ENCODE measurements around the gene NR6A1. TPM values are rescaled to one million over a fixed set of nuclear protein-coding genes. Genes with fewer than 3 reads are reported as not detected.
"Not testable (repeated sequence)": the region's sequence is repeated elsewhere in the genome, so short reads cannot be mapped to it uniquely, and the experiment has no call there.

The NR6A1 gene
- total RNA-seq, 5 donors from 2014 or later (not counting 1 experiment from before 2014, with no cell fraction given): 0.19 to 0.50 (median 0.40) TPM; not detected in 1

DNA sequence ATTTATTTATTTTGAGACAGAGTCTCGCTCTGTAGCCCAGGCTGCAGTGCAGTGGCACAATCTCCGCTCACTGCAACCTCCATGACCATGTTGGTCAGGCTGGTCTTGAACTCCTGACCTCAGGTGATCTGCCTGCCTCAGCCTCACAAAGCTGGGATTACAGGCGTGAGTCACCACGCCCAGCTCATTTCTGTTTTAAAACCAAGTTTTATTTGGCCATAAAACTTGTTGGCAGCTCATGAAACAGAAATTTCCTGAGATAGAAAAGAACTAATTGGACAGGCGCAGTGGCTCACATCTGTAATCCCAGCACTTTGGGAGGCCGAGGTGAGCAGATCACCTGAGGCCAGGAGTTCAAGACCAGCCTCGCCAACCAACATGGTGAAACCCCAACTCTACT lies 155.3 kb downstream of the NR6A1 start:
- H3K4me3 Mint-ChIP-seq; H3K4me3 ChIP-seq (ENCODE audit: control insufficient read depth in 1 of 2, extremely low read depth in 1 of 2, low read length in 1 of 2); ATAC-seq (replicated peaks in 1 of 4); POLR2A ChIA-PET; H3K27ac ChIP-seq (ENCODE audit: low read length); H3K27ac Mint-ChIP-seq; H3K27me3 ChIP-seq (replicated peaks in 1 of 2; ENCODE audit: control insufficient read depth in 2 of 2, extremely low read depth in 1 of 2, insufficient read depth in 2 of 2, low read length in 1 of 2); H3K4me1 Mint-ChIP-seq; H3K9me3 Mint-ChIP-seq; H3K4me1 ChIP-seq (ENCODE audit: control insufficient read depth in 1 of 2, extremely low read depth in 1 of 2, insufficient read depth in 2 of 2, low read length in 2 of 2); H3K9me3 ChIP-seq; H3K36me3 ChIP-seq (ENCODE audit: control insufficient read depth in 2 of 2, extremely low read depth in 1 of 2, insufficient read depth in 1 of 2, low read length in 1 of 2); DNase-seq; H3K36me3 Mint-ChIP-seq: not testable (repeated sequence)
- peaks cover 11 to 13% of the 10 kb centered on the region in 2 donors for H3K27me3 Mint-ChIP-seq
- 81% methylated on average over 7 of the region's 7 CpGs for WGBS (ENCODE audit: insufficient coverage)
- CTCF ChIA-PET: interaction anchor here (0.6 to 0.9 kb wide), 3 partner anchors 10 to 247 kb away, joined by 3 to 5 read pairs (median 4); no protein-coding TSS in a partner anchor

- Histone ChIP-seq H3K27me3 (replicated peaks in 1 of 2; ENCODE audit: control insufficient read depth in 2 of 2, extremely low read depth in 1 of 2, insufficient read depth in 2 of 2, low read length in 1 of 2) (peaks cover 0 to 8% of the 10 kb centered on the region in 2 experiments), H3K4me1 (ENCODE audit: control insufficient read depth in 1 of 2, extremely low read depth in 1 of 2, insufficient read depth in 2 of 2, low read length in 2 of 2) (peaks cover 0 to 4% of the 10 kb centered on the region in 2 experiments), H3K27ac (ENCODE audit: low read length) (no peak overlapping the region), H3K4me3 (ENCODE audit: control insufficient read depth in 1 of 2, extremely low read depth in 1 of 2, low read length in 1 of 2) (no peak overlapping the region), H3K9me3 (no peaks in the 10 kb centered on the region), H3K36me3 (ENCODE audit: control insufficient read depth in 2 of 2, extremely low read depth in 1 of 2, insufficient read depth in 1 of 2, low read length in 1 of 2) (no peaks in the 10 kb centered on the region)
- Mint-ChIP-seq H3K27ac (no peak overlapping the region), H3K4me3 (no peak overlapping the region), H3K27me3 (peaks cover 15 to 16% of the 10 kb centered on the region in 2 donors), H3K4me1 (no peaks in the 10 kb centered on the region), H3K9me3 (no peaks in the 10 kb centered on the region), H3K36me3 (no peaks in the 10 kb centered on the region)
- WGBS (ENCODE audit: insufficient coverage): no CpG with 5 or more reads among the region's 2 CpGs
- ChIA-PET POLR2A (no interaction called here), CTCF (interaction anchor here (0.6 to 0.9 kb wide), 3 partner anchors 11 to 247 kb away, joined by 3 to 5 read pairs (median 4); no protein-coding TSS in a partner anchor)
- DNase-seq (no peak), ATAC-seq (replicated peaks in 1 of 4) (no peak)
These were observed 155.9 kb downstream of the NR6A1 start for GRCh38 chr9:124615100-124615742.

GRCh38 chr9:124613849-124614248 lies 157.3 kb downstream of the NR6A1 start:
- 70% methylated on average over 2 of the region's 2 CpGs for WGBS (ENCODE audit: insufficient coverage)
- no peak for DNase-seq
- H3K4me1 ChIP-seq (ENCODE audit: control insufficient read depth in 1 of 2, extremely low read depth in 1 of 2, insufficient read depth in 2 of 2, low read length in 2 of 2): peaks cover 0 to 4% of the 10 kb centered on the region in 2 experiments
- no peak overlapping the region for H3K27ac Mint-ChIP-seq
- peaks cover 0 to 8% of the 10 kb centered on the region in 2 experiments for H3K27me3 ChIP-seq (replicated peaks in 1 of 2; ENCODE audit: control insufficient read depth in 2 of 2, extremely low read depth in 1 of 2, insufficient read depth in 2 of 2, low read length in 1 of 2)
- H3K9me3 Mint-ChIP-seq: no peaks in the 10 kb centered on the region
- ATAC-seq (replicated peaks in 1 of 4): no peak
- no peaks in the 10 kb centered on the region for H3K9me3 ChIP-seq
- ChIA-PET POLR2A (no interaction called here), CTCF (no interaction called here)
- H3K4me3 ChIP-seq (ENCODE audit: control insufficient read depth in 1 of 2, extremely low read depth in 1 of 2, low read length in 1 of 2): no peak overlapping the region
- no peak overlapping the region for H3K4me3 Mint-ChIP-seq
- no peak overlapping the region for H3K27ac ChIP-seq (ENCODE audit: low read length)
- H3K4me1 Mint-ChIP-seq: no peaks in the 10 kb centered on the region
- no peaks in the 10 kb centered on the region for H3K36me3 Mint-ChIP-seq
- no peaks in the 10 kb centered on the region for H3K36me3 ChIP-seq (ENCODE audit: control insufficient read depth in 2 of 2, extremely low read depth in 1 of 2, insufficient read depth in 1 of 2, low read length in 1 of 2)
- H3K27me3 Mint-ChIP-seq: peaks cover 17 to 20% of the 10 kb centered on the region in 2 donors

DNA sequence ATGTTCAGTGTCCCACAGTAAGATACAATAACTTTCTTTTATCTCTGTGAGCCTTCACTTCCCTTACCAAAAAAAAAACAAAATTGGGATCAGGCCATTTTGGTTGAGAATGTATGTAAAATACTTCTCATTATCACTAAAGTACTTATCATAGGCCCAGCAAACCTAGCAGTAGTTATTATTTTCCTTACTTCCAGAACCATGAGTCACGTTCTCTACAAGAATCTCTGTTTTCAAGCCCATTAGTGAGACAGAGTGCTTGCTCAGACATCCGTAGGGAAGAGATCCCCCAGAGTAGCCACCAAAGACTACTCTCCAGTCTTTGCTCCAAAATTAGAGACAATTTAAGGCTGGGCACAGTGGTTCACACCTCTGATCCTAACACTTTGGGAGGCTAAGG lies 160.0 kb downstream of the NR6A1 start:
- no peaks in the 10 kb centered on the region for H3K9me3 ChIP-seq
- H3K27ac ChIP-seq (ENCODE audit: low read length): no peak overlapping the region
- no peak overlapping the region for H3K27ac Mint-ChIP-seq

DNA sequence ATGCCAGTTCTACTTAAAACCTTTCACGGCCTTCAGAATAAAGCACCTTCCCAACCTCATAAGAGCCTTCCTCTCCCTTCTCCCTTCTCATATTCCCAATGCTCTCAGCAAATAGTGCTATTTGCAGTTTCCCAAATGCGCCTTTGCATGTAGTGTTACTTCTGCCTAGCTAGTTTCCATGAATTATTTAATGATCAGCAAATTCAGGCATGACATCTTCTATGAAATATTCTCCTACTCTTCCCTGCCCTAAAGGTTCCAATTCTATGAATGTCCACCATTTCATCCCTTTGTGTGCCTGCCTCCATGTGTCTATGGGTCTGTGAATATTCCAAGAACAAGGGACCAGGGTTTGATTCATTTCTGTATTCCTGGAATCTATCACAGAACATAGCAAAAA lies 165.1 kb downstream of the NR6A1 start:
- Mint-ChIP-seq H3K27me3 (peaks cover 4 to 23% of the 10 kb centered on the region in 2 donors), H3K4me1 (no peaks in the 10 kb centered on the region), H3K4me3 (no peak overlapping the region), H3K36me3 (no peaks in the 10 kb centered on the region), H3K9me3 (no peaks in the 10 kb centered on the region), H3K27ac (no peak overlapping the region)
- H3K4me3 ChIP-seq (ENCODE audit: control insufficient read depth in 1 of 2, extremely low read depth in 1 of 2, low read length in 1 of 2): no peak overlapping the region
- DNase-seq (no peak), ATAC-seq (replicated peaks in 1 of 4) (no peak)
- CTCF ChIA-PET: no interaction called here
- H3K27ac ChIP-seq (ENCODE audit: low read length): no peak overlapping the region
- H3K27me3 ChIP-seq (replicated peaks in 1 of 2; ENCODE audit: control insufficient read depth in 2 of 2, extremely low read depth in 1 of 2, insufficient read depth in 2 of 2, low read length in 1 of 2): no peaks in the 10 kb centered on the region
- H3K36me3 ChIP-seq (ENCODE audit: control insufficient read depth in 2 of 2, extremely low read depth in 1 of 2, insufficient read depth in 1 of 2, low read length in 1 of 2): no peaks in the 10 kb centered on the region
- WGBS (ENCODE audit: insufficient coverage): 100% methylated on average over 2 of the region's 2 CpGs
- POLR2A ChIA-PET: no interaction called here
- H3K9me3 ChIP-seq: no peaks in the 10 kb centered on the region
- H3K4me1 ChIP-seq (ENCODE audit: control insufficient read depth in 1 of 2, extremely low read depth in 1 of 2, insufficient read depth in 2 of 2, low read length in 2 of 2): no peaks in the 10 kb centered on the region

More for the DNA sequence above, 160.0 kb downstream of the NR6A1 start:
- DNase-seq (no peak), ATAC-seq (replicated peaks in 1 of 4) (no peak)
- no peak overlapping the region for H3K4me3 ChIP-seq (ENCODE audit: control insufficient read depth in 1 of 2, extremely low read depth in 1 of 2, low read length in 1 of 2)
- Mint-ChIP-seq H3K4me1 (no peaks in the 10 kb centered on the region), H3K4me3 (no peak overlapping the region), H3K36me3 (no peaks in the 10 kb centered on the region), H3K9me3 (no peaks in the 10 kb centered on the region), H3K27me3 (peaks cover 14 to 21% of the 10 kb centered on the region in 2 donors)
- ChIA-PET POLR2A (no interaction called here), CTCF (no interaction called here)
- H3K4me1 ChIP-seq (ENCODE audit: control insufficient read depth in 1 of 2, extremely low read depth in 1 of 2, insufficient read depth in 2 of 2, low read length in 2 of 2): no peaks in the 10 kb centered on the region
- peaks cover 0 to 8% of the 10 kb centered on the region in 2 experiments for H3K27me3 ChIP-seq (replicated peaks in 1 of 2; ENCODE audit: control insufficient read depth in 2 of 2, extremely low read depth in 1 of 2, insufficient read depth in 2 of 2, low read length in 1 of 2)
- 79% methylated on average over 2 of the region's 2 CpGs for WGBS (ENCODE audit: insufficient coverage)
- no peaks in the 10 kb centered on the region for H3K36me3 ChIP-seq (ENCODE audit: control insufficient read depth in 2 of 2, extremely low read depth in 1 of 2, insufficient read depth in 1 of 2, low read length in 1 of 2)

- no peak overlapping the region for H3K4me3 ChIP-seq (ENCODE audit: control insufficient read depth in 1 of 2, extremely low read depth in 1 of 2, low read length in 1 of 2)
- H3K27me3 ChIP-seq (replicated peaks in 1 of 2; ENCODE audit: control insufficient read depth in 2 of 2, extremely low read depth in 1 of 2, insufficient read depth in 2 of 2, low read length in 1 of 2): no peaks in the 10 kb centered on the region
- no peak overlapping the region for H3K27ac Mint-ChIP-seq
- ChIA-PET CTCF (no interaction called here), POLR2A (no interaction called here)
- no peaks in the 10 kb centered on the region for H3K4me1 ChIP-seq (ENCODE audit: control insufficient read depth in 1 of 2, extremely low read depth in 1 of 2, insufficient read depth in 2 of 2, low read length in 2 of 2)
- H3K9me3 ChIP-seq: no peaks in the 10 kb centered on the region
- H3K36me3 ChIP-seq (ENCODE audit: control insufficient read depth in 2 of 2, extremely low read depth in 1 of 2, insufficient read depth in 1 of 2, low read length in 1 of 2): no peaks in the 10 kb centered on the region
- WGBS (ENCODE audit: insufficient coverage): 88% methylated on average over 1 of the region's 4 CpGs
- H3K36me3 Mint-ChIP-seq: no peaks in the 10 kb centered on the region
- H3K9me3 Mint-ChIP-seq: no peaks in the 10 kb centered on the region
- DNase-seq (no peak), ATAC-seq (replicated peaks in 1 of 4) (no peak)
- H3K4me1 Mint-ChIP-seq: no peaks in the 10 kb centered on the region
- no peak overlapping the region for H3K4me3 Mint-ChIP-seq
- no peak overlapping the region for H3K27ac ChIP-seq (ENCODE audit: low read length)
- peaks cover 6 to 17% of the 10 kb centered on the region in 2 donors for H3K27me3 Mint-ChIP-seq
These were observed 165.9 kb downstream of the NR6A1 start for GRCh38 chr9:124605258-124605657.
